Measurements from ENCODE around the gene CALU.

DNA sequence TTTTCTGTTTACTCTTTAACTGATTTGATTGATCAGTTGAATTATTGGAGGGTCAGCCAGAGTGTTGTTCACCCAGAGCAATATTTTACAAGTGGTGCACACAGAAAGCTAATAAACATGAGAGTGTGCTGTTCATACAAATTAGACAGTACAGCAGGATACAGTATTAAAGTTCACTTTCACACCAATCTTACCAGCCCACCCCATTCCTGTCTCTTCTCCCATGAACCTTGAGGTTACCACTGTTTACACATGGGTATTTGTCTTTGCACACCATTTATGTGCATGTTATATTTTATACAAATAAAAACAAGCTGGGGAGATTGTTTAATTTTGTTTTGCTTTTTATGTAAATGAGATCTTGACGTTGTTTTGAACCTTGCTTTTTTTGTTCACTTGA is 6.5 kb downstream of the CALU start:
- TF ChIP-seq CTCF (conservative IDR thresholded peaks at IDR 0.05), result no peak
- TF ChIP-seq ZFX (IDR thresholded peaks at IDR 0.05), result no peak
